Immature natural killer cell (primary cell): Measurements from ENCODE around the gene FGF22. TPM values are rescaled to one million over a fixed set of nuclear protein-coding genes. Genes with fewer than 3 reads are reported as not detected.
A peak's percentile ranks its signal among the peaks of the same experiment; 100 is the strongest.

Experiments
- DNase-seq, 3 donors: peaks; one replicate each; pipeline ENCODE4 v3.0.0; 2022; ENCODE audit warnings: mixed read lengths in 1 of 3
- H3K27ac Mint-ChIP-seq, 6 donors: one replicate each; pipeline ENCODE4 v1.8.0; 2020; ENCODE audit warnings: mixed read lengths in 6 of 6, mild to moderate bottlenecking in 5 of 6, inconsistent platforms in 4 of 6, moderate library complexity in 3 of 6
- H3K27me3 Mint-ChIP-seq, 3 donors: one replicate each; pipeline ENCODE4 v1.8.0; 2020 to 2021; ENCODE audit warnings: low read depth in 3 of 3, mild to moderate bottlenecking in 3 of 3, mixed read lengths in 3 of 3, moderate library complexity in 3 of 3, inconsistent platforms in 1 of 3
- H3K36me3 Mint-ChIP-seq, 3 donors: one replicate each; pipeline ENCODE4 v1.8.0; 2020; ENCODE audit warnings: mixed read lengths in 3 of 3, inconsistent platforms in 2 of 3, mild to moderate bottlenecking in 2 of 3
- H3K4me1 Mint-ChIP-seq, 2 donors: one replicate each; pipeline ENCODE4 v1.8.0; 2020; ENCODE audit warnings: inconsistent platforms in 2 of 2, mild to moderate bottlenecking in 2 of 2, mixed read lengths in 2 of 2, moderate library complexity in 1 of 2
- H3K4me3 Mint-ChIP-seq, 5 donors: one replicate each; pipeline ENCODE4 v1.8.0; 2020; ENCODE audit warnings: mild to moderate bottlenecking in 5 of 5, mixed read lengths in 5 of 5, inconsistent platforms in 3 of 5, moderate library complexity in 3 of 5
- H3K9me3 Mint-ChIP-seq, 6 donors: one replicate each; pipeline ENCODE4 v1.8.0; 2020; ENCODE audit warnings: mild to moderate bottlenecking in 6 of 6, mixed read lengths in 6 of 6, inconsistent platforms in 4 of 6, moderate library complexity in 3 of 6
- polyA plus RNA-seq, 3 donors: library from polyadenylated mRNA; unstranded; fragments of 300-500 nt; fragmentation: Illumina TruSeq; gene quantifications; one replicate each; pipeline ENCODE4 v1.2.3, GENCODE V29; 2021

FGF22 gene
- under 1 TPM in 1 of 3 donors, not detected in 2; 0.54 TPM for polyA plus RNA-seq

GRCh38 chr19:639253-640160 is at the start of gene FGF22:
Gene FGF22, plus strand, starts transcription at chr19:639879. Its CDS starts 47 bp downstream, at chr19:639926.
- Mint-ChIP-seq H3K9me3 (no peaks in the 10 kb centered on the region), H3K4me1 (peaks cover 7 to 9% of the 10 kb centered on the region in 2 donors), H3K27ac (peak within 1 kb of the TSS; percentile 87 to 99 (median 98)), H3K27me3 (peaks cover 4 to 5% (median 5%) of the 10 kb centered on the region in 3 donors), H3K36me3 (no peaks in the 10 kb centered on the region), H3K4me3 (peak within 1 kb of the TSS; percentile 83 to 96 (median 92))
- peak; percentile 89 to 92 (median 92) for DNase-seq

- Mint-ChIP-seq H3K4me3 (peak overlapping the region in 2 of 5 donors; percentile 55 to 56), H3K27ac (no peak overlapping the region), H3K9me3 (no peaks in the 10 kb centered on the region), H3K36me3 (no peaks in the 10 kb centered on the region), H3K27me3 (peaks cover 2 to 16% (median 13%) of the 10 kb centered on the region in 3 donors), H3K4me1 (peaks cover 0 to 5% of the 10 kb centered on the region in 2 donors)
- no peak for DNase-seq
Observed at GRCh38 chr19:590396-590745, 49.3 kb upstream of the FGF22 start.

GRCh38 chr19:590750-591098 is 49.0 kb upstream of the FGF22 start:
- DNase-seq: no peak
- Mint-ChIP-seq H3K36me3 (no peaks in the 10 kb centered on the region), H3K4me1 (peaks cover 0 to 5% of the 10 kb centered on the region in 2 donors), H3K9me3 (no peaks in the 10 kb centered on the region), H3K27me3 (peaks cover 2 to 15% (median 13%) of the 10 kb centered on the region in 3 donors), H3K4me3 (no peak overlapping the region), H3K27ac (no peak overlapping the region)

GRCh38 chr19:591099-591958 is 48.4 kb upstream of the FGF22 start:
- H3K27ac Mint-ChIP-seq: no peak overlapping the region
- no peaks in the 10 kb centered on the region for H3K36me3 Mint-ChIP-seq

GRCh38 chr19:592101-592500 is 47.6 kb upstream of the FGF22 start:
- Mint-ChIP-seq H3K4me1 (peaks cover 0 to 5% of the 10 kb centered on the region in 2 donors), H3K9me3 (no peaks in the 10 kb centered on the region), H3K27me3 (peaks cover 2 to 14% (median 10%) of the 10 kb centered on the region in 3 donors), H3K36me3 (no peaks in the 10 kb centered on the region), H3K27ac (no peak overlapping the region), H3K4me3 (no peak overlapping the region)
- no peak for DNase-seq

More at GRCh38 chr19:591099-591958, 48.4 kb upstream of the FGF22 start:
- peaks cover 2 to 14% (median 11%) of the 10 kb centered on the region in 3 donors for H3K27me3 Mint-ChIP-seq
- H3K9me3 Mint-ChIP-seq: no peaks in the 10 kb centered on the region
- peaks cover 0 to 5% of the 10 kb centered on the region in 2 donors for H3K4me1 Mint-ChIP-seq
- no peak for DNase-seq
- H3K4me3 Mint-ChIP-seq: peak overlapping the region in 3 of 5 donors; percentile 21 to 63 (median 27)

GRCh38 chr19:593055-593454 is 46.6 kb upstream of the FGF22 start:
- Mint-ChIP-seq H3K27ac (no peak overlapping the region), H3K9me3 (no peaks in the 10 kb centered on the region), H3K27me3 (peaks cover 2 to 12% (median 10%) of the 10 kb centered on the region in 3 donors), H3K4me1 (peaks cover 0 to 5% of the 10 kb centered on the region in 2 donors), H3K4me3 (peak overlapping the region in 1 of 5 donors; percentile 30), H3K36me3 (no peaks in the 10 kb centered on the region)
- DNase-seq: no peak

- DNase-seq: no peak
- Mint-ChIP-seq H3K4me3 (no peak overlapping the region), H3K4me1 (peaks cover 0 to 4% of the 10 kb centered on the region in 2 donors), H3K27me3 (peaks cover 2 to 10% (median 10%) of the 10 kb centered on the region in 3 donors), H3K27ac (no peak overlapping the region), H3K9me3 (no peaks in the 10 kb centered on the region), H3K36me3 (no peaks in the 10 kb centered on the region)
Observed at GRCh38 chr19:593505-593904, 46.2 kb upstream of the FGF22 start.

- Mint-ChIP-seq H3K27ac (no peak overlapping the region), H3K36me3 (no peaks in the 10 kb centered on the region), H3K4me1 (peaks cover 0 to 2% of the 10 kb centered on the region in 2 donors), H3K4me3 (no peak overlapping the region), H3K9me3 (no peaks in the 10 kb centered on the region), H3K27me3 (peaks cover 0 to 8% (median 3%) of the 10 kb centered on the region in 3 donors)
- no peak for DNase-seq
Observed at GRCh38 chr19:594265-594870, 45.3 kb upstream of the FGF22 start.

GRCh38 chr19:595326-596262 is 44.1 kb upstream of the FGF22 start:
- no peak overlapping the region for H3K4me3 Mint-ChIP-seq

GRCh38 chr19:596263-596655 is 43.4 kb upstream of the FGF22 start:
- no peaks in the 10 kb centered on the region for H3K9me3 Mint-ChIP-seq
- peaks cover 0 to 7% (median 6%) of the 10 kb centered on the region in 3 donors for H3K27me3 Mint-ChIP-seq
- no peak overlapping the region for H3K27ac Mint-ChIP-seq
- no peak for DNase-seq
- H3K4me1 Mint-ChIP-seq: peaks cover 0 to 1% of the 10 kb centered on the region in 2 donors
- H3K36me3 Mint-ChIP-seq: no peaks in the 10 kb centered on the region
- no peak overlapping the region for H3K4me3 Mint-ChIP-seq

More at GRCh38 chr19:595326-596262, 44.1 kb upstream of the FGF22 start:
- H3K36me3 Mint-ChIP-seq: no peaks in the 10 kb centered on the region
- peaks cover 0 to 8% (median 8%) of the 10 kb centered on the region in 3 donors for H3K27me3 Mint-ChIP-seq
- H3K9me3 Mint-ChIP-seq: no peaks in the 10 kb centered on the region
- peaks cover 0 to 2% of the 10 kb centered on the region in 2 donors for H3K4me1 Mint-ChIP-seq
- no peak for DNase-seq
- H3K27ac Mint-ChIP-seq: no peak overlapping the region

GRCh38 chr19:597406-598315 is 42.0 kb upstream of the FGF22 start:
- no peaks in the 10 kb centered on the region for H3K4me1 Mint-ChIP-seq
- H3K27ac Mint-ChIP-seq: no peak overlapping the region
- H3K36me3 Mint-ChIP-seq: no peaks in the 10 kb centered on the region
- peaks cover 0 to 8% (median 6%) of the 10 kb centered on the region in 3 donors for H3K27me3 Mint-ChIP-seq
- DNase-seq: no peak
- peaks cover 0 to 1% (median 0%) of the 10 kb centered on the region in 6 donors for H3K9me3 Mint-ChIP-seq
- no peak overlapping the region for H3K4me3 Mint-ChIP-seq

GRCh38 chr19:601310-601709 is 38.4 kb upstream of the FGF22 start:
- H3K27me3 Mint-ChIP-seq: peaks cover 0 to 7% (median 0%) of the 10 kb centered on the region in 3 donors
- H3K4me3 Mint-ChIP-seq: no peak overlapping the region
- no peaks in the 10 kb centered on the region for H3K36me3 Mint-ChIP-seq
- no peaks in the 10 kb centered on the region for H3K4me1 Mint-ChIP-seq
- no peak for DNase-seq
- H3K27ac Mint-ChIP-seq: no peak overlapping the region
- peaks cover 0 to 1% (median 0%) of the 10 kb centered on the region in 6 donors for H3K9me3 Mint-ChIP-seq
